Adrenal gland (tissue), 5 donors: ENCODE results near the gene ABHD6.

Experiments
- CTCF ChIP-seq, 6 experiments: fragments of 450-650 bp in 4 of 6; fragments of 200-600 bp in 2 of 6; sonication (generic) in 1 of 6; IDR thresholded peaks; 1 replicate in 5 of 6; 2 replicates in 1 of 6; pipeline versions ENCODE4 v1.5.1 to v1.8.0; 2016 to 2021; ENCODE audit warnings: antibody characterized with exemption in 6 of 6, mild to moderate bottlenecking in 2 of 6, moderate library complexity in 1 of 6
- POLR2A ChIP-seq, 2 donors: fragments of 450-650 bp; IDR thresholded peaks; one replicate each; pipeline ENCODE4 v1.6.1; 2017; ENCODE audit warnings: antibody characterized with exemption in 2 of 2, mild to moderate bottlenecking in 2 of 2, moderate library complexity in 1 of 2
- donor health status: DM: no; HTN: no; CAD: no.

- TF ChIP-seq CTCF (IDR thresholded peaks at IDR 0.05) (no peak), POLR2A (IDR thresholded peaks at IDR 0.05) (no peak)
Observed at GRCh38 chr3:58321791-58322190, 84.2 kb downstream of the ABHD6 start.
